DLD1 (cell line): ENCODE data around the gene TCERG1L.
"Not testable (repeated sequence)": the region's sequence is repeated elsewhere in the genome, so short reads cannot be mapped to it uniquely, and the experiment has no call there.

Source experiments
- in situ Hi-C: cut with HindIII; loops from 2 replicates; pipeline ENCODE4 v1.10.0; 2017; ENCODE audit warnings: low sequenced_read_pairs

The TCERG1L gene

DNA sequence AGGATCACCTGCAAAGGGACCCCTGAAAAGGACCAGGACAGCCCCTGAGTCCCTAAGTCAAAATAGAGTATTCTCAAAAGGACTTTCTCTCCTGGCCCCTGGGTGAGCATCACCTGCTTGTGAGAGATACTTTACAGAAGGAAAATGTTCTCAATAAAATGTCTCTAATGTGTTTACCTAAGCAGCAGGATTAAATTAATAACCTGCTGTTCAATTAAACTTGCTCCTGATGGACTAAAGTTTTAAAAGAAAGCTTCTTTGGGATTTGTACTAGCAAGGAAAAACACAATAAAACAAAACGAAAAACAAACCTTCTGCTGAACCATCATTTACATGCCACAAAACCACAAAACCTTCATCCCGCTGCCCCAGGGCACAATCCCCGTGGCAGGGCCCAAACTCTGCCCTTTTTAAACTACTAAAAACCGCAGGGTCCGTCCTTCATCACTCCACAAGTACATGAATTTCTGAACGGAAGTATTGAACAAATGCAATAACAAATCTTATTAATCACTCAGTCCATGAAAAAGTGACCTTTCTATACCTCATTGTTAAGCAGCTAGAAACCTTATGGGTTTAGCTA lies 197.7 kb downstream of the TCERG1L start:
- in situ Hi-C loops = no loop called here

DNA sequence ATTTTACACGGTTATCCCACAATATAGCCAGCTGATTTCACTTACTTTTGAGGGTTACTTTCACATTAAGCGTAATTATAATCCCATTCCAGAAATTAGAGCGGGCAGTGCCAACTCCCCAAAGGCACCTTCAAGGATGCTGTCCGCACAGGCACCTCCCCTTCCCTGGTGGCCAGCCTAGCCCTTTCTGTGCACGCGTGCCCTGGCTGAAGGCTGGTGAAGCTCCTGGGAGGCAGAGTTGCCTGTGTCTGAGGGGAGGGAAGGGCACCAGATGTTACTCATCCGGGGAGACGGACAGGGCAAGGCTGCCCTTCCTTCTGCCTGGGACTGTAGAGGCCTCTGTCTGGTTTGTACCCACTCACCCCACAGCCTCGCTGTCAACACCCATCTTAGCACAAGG lies 198.4 kb downstream of the TCERG1L start:
- in situ Hi-C loops = no loop called here

DNA sequence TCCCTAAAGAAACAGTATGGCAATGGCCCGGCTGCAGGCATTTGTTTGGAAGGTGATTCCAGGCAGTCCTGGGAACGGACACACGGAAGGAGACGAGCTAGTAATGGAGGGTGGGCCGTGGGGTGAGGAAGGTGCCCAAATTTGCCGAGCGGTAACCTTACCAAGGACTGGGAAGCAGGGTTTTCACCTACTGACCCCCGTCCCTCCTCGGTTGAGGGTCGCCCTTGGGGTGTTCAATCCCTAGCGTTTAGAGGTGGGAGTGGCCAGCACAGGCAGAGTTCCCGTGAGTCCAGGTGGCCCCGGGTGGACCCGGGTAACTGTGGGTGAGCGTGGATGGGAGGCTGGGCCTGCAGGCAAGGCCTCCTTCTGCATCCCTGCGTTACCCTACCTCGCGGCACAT lies 198.8 kb downstream of the TCERG1L start:
- in situ Hi-C loops = no loop called here

DNA sequence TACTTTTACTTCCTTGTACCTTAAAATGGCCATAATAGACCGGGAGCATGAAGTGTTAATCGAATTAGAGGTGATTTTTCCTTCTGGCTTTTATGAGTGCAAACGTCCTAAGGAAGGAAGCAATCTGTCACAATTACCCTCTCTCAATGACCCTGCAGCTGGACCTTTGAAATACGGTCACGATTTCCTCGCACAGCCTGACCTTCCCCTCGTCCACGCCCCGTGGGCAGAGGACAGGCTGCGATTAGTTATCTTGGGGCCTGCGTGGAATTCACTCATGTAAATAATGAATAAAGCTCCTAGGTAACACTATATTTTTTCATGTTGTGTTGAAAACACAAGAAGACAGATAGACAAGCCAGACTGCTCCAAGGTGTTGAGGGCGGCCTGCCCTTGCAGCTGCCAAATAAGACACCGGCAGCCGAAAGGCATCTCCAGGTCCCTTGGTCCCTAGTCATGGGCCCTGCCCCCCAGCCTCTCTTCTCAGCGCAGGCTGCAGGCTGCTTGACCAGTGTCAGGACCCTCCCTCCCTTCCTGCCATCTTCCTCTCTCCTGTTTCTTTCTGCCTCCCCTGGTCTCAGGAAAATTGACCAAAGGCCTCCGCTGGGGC lies 199.9 kb downstream of the TCERG1L start:
- in situ Hi-C loops = no loop called here

DNA sequence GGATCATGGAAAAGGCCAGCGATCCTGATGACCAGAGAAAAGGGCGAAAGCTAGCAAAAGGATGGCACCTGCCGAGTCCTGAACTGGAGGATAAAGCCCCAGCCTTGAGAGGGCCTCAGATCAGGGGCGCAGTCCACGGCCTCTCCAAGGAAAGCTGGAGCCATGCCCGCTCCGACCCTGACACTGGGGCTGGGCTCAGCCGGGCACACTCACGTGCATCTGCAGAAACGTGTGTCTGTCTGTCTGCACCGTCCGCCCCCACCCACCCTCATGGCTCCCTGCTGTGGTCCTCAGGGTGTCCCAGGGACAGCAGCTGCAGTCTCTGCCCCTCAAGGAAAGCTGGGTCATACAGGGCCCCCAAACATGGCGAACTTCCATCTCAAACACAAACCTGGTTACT lies 200.5 kb downstream of the TCERG1L start:
- in situ Hi-C loops = no loop called here

DNA sequence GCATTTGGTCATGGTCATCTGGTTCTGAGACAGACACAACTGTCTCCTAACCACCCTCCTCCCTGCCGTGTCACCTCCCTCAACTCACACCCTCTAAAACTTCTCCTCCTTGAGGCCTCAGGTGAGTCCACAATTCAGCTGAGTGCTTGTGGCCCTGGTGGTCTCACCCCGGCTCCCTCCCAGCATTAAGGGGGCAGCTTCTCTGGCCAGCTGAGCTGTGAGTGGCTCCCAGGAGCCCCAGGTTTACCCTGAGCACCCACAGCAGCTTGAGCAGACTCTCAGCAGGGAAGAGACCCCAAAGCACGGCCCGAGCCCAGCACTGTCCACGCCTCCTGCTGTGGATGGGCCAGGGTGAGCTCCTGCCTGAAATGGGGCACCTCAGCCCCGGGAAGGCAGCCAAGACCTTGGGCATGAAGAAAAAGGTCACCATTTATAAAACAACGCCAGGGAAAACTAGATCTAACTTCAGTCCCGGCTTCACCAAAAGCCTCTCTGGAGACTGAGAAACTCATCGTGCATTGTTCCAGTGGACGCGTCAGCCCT lies 201.2 kb downstream of the TCERG1L start:
- in situ Hi-C loops = no loop called here

DNA sequence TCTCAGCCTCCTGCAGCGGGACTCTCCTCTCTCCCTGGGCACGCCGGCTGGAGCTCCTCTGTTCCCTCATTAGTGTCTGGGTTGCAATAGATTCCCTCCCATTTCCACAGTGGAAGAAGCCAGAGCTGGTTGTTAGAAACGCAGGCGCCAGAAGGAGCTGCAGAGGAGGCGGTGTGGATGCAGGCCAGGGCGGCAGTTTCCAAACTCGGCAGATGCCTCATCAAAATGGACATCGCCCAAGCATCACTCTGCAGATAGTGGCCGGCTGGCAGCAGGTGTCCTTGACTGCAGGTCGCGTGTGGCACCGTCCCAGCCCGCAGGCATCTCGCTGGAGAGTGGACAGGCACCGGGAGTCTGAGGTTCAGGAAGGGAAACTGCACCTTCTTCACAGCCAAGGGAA lies 201.8 kb downstream of the TCERG1L start:
- in situ Hi-C loops = no loop called here

DNA sequence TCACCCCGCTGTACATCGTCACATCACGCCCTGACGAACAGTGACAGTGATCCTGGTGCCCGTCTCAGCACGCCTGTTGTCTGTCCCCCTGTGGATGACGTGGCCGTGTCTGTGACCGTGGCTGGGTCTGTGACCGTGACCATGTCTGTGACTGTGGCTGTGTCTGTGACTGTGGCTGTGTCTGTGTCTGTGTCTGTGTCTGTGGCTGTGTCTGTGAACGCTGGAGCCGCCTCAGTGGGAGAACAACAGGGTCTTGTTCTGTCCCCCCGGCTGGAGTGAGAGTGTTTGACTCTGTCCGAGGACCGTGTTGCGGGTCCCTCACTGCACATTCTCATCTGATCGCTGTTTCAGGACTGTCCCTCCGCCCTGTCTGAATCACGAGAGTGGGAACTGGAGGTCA lies 202.2 kb downstream of the TCERG1L start:
- in situ Hi-C loops = no loop called here

DNA sequence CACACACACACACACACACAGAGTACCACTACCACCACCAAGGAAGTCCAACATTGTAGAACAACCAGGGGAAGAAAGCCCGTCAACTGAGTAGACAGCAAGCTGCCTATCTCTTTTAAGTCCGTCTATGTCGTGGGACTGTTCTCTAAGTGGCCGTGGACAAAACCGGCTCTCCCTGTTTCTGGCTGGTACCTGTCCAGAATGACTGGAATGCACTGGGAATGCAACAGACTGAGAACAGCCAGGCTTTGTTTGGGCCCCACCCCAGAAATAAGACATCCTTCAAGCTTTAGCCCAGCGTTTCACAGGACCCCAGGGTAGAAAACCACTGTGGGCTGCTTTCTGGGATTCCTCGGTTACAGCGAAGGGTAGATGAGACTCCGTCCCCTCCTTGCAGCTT lies 203.6 kb downstream of the TCERG1L start:
- in situ Hi-C loops = no loop called here

DNA sequence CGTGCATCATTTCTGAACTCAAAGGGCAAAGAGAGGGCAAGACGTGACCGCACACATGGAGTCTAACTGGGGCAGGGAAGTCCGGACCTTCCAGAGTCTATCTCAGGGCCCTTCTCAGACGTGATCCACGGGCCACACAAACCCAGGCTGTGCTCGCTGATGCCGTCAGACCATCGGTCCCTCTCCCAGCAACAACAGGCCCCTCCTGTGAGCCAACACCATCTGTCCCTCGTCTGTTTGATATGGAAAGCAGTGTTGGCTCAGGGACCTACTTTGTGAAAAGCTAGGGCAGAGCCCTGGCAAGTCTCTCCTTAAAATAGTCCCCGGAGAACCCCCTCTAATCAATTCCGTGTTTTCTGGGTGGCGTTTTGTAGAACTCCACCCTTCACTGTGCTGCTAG lies 208.8 kb downstream of the TCERG1L start:
- in situ Hi-C loops = no loop called here

DNA sequence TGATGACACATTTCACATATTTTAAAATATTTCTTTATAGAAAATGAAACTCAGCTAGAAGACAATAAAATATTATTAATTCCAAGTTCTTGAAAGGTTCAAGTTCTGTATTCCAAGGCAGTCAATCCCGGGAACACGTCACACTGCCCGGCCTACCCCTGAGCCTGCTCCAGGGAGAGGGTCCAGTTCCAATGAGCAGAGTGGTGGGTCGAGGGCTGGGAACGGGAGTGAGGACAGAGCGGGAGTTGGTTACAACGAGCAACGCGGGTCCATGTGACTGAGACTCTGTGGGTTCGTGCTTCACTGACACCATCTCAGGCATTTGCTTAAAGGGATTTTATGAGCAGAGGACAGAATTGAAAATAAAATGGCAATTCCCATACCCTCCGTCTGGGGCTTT lies 209.4 kb downstream of the TCERG1L start:
- in situ Hi-C loops = no loop called here

DNA sequence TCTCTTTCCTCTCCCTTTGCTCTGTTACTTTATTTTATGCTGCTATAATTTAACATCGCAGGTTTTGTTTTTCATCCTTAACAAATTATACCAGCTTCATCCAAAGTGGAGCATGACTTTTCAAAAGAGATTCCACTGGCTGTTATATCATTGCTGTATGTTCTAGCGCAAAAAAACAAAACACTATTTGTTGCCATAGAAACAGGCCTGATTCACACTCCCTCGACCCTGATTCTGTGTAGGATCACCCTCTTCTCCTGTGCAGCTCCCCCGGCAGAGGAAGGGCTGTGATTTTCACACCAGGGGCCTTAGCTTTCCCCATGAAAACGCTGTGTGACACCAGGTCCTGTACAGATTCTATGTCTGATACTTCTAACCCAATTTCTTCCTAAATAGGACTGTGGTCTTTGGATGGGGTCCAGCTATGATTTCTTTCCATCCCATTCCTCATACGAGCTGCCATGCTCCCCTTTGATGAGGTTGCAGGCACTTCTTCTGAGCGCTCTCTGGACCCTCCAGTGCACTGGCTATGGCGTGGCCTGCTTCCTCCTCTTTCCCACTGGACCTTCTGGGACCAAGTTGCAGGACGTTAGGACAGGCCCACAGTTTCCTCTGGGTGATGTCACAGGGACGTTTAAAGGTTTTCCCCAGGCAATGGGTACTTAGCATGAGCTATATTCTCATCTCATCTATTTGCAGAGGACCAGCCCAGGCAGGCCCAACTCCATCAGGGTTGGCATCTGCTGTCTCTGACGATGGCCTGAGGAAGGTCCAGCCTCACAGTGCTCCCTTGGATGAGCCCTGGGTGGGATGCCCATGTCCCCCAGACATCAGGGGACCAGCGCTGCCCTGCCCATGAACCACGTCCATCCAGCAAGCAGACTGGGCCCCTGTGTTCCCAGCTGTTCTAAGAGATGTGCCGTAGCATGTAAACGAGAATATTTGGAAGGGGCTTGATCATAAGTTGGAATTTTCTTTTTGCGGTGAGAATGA lies 210.8 kb downstream of the TCERG1L start:
- in situ Hi-C loops = not testable (repeated sequence)

DNA sequence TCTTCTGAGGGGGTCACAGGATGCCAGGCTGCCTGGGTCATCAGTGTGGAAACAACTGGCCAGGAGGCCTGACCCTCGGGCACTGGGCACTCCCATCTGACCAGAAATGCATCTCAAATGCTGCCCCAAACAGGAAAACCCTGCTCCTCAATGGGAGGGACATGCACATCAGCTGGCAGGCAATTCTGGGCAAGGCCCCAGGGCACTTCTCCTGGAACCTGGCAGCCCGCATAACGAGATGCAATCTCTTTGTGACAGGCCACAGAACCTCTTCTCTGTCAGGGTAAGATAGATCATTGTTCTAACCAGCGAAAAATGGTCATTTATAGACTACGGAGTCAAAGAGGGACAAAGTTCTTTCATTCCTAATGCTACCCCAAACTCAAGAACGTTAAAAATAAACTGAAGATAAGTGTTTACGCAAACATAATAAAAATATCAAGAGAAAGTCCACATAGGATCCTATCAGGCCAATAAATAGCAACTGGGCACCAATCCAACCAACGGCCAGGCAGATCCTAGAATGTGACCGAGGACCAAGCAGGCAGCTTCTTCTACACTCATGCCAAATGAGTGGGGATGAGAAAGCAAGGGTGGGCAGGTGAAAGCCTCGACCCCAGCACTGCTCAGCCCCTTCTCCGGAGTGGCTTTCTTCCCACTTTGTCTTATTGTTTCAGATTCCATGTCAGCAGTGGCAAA lies 212.3 kb downstream of the TCERG1L start:
- in situ Hi-C loops = no loop called here

DNA sequence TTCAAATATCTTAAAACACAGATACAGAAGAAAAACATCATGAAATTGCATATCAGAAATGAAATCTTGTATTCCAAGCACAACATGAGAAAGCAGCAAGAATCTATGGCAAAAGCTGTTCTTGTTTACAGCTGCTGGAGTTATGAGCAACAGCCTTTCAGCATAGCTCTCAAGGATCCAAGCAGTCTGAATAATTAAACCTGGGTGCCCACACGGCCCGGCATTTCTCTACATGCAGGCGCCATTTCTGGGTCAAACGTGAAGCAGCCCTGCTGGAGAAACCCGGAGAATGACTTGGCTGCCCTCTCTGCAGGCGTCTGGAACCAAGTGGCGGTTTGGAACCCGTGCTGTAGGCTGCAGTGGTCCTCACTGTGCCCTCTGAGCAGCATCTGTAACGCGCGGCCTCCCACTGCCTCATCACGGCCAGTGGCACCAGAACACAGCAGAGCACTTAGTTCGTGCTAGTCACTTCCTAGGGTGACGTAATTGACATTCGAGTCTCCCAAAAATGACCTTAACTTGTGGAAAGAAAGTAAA lies 213.0 kb downstream of the TCERG1L start:
- in situ Hi-C loops = no loop called here

DNA sequence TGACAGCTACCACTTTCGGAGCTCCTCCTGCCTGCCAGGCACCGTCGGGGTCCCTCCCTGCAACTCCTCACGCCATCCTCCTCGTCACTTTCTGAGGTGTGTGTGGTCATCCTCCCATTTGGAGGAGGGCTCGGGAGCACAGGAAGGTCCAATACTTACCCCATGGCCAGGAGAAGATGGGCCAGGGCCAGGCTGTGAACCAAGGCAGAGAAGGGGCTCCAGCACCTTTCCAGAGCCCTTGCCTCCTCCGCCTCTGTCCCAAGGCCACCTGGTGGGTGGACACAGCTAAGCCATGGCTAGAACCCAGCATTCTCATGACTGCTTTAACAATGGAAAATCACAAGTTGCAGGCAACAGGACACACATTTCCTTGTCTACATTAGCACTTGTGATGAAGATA lies 215.5 kb downstream of the TCERG1L start:
- in situ Hi-C loops = no loop called here

DNA sequence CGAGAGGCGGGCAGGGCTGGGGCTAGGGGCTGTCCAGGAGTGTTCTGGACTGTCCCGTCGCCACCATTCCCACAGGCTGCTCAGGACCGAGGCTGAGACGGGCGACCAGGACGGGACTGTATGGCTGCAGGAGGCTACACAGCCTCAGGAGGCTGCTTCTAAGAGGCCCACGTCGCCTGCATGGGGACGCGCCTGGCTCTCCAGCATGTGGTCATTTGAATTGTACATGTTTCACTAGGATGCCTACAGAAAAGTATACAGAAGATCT lies 216.3 kb downstream of the TCERG1L start:
- in situ Hi-C loops = no loop called here

DNA sequence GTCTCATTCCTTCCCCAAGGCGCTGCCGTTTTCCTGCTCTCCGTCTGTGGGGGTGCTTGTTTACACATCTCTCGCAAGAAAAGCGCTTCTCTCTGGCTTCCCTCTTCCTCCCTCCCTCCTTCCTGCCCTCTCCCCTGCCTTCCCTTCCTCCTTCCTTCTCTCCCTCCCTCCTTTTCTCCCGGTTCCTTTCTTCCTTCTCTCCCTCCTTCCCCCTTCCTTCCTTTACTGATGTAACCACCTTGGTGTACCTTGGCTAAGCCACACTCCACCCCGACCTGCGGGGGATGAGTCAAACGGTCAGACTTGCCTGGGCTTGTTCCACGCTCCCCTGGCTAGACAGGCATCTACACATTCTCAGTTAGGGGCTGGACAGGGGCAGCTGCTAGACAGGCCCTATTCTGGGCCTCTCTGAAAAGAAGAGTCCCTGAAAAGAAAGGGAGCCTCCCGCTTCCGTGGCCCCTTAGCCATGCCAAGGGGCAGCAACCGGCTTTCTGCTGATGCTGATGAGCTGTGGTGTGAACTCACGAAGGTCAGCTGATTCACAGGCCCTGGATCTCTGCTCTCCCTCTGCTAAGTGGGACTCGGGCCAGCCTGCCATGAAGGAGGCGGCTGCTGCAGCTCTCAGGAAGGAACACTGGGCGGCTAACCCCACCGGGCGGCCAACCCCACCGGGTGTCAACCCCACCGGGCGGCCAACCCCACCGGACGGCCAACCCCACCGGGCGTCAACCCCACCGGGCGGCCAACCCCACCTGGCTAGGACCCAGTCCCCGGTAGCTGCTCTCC lies 216.8 kb downstream of the TCERG1L start:
- in situ Hi-C loops = no loop called here

DNA sequence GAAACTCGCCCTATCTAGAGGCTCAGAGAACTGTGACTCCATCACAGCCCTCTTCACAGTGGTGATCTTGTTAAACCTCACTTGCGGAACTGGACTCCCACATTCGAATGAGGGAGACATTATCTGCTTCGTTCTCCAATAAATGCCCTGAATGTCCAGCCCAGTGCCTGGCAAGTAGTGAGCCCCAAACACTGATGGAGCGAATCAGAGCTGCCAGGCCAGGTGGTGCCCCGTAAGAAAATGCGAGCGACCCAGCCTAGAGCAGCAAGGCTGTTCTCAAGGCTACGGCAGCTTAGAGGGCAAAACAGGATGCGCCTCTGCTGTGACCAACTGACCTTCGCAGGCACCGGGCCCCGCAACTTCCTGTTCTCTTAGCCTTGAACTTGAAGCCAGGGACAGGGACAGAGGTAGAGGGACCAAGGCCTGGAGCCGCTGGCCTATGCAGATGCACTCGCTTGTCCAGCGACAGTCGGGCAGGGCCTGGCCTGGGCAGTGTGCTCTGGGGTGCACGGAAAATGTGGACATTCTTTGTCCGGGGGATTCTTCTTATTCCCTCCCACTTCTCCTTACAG lies 217.6 kb downstream of the TCERG1L start:
- in situ Hi-C loops = no loop called here

DNA sequence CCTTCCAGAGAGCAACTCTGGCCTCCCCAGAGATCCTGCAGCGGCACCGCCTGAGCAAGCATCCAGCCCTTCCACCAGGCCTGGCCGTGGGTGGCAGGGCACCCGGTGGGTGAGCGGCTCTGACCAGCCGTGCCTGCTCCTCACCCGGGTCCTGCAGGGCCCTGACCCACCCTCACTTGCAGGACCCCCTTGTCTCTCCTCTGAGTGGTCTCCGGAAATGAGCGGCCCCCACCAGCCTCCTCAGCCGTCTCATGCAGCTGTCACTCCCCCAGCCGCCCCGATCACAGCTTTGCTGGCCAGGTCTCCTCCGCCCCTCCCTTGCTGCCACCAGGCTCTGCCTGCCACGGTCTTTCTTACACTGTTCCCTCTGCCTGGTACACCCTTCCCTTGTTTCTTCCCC lies 218.2 kb downstream of the TCERG1L start:
- in situ Hi-C loops = no loop called here

DNA sequence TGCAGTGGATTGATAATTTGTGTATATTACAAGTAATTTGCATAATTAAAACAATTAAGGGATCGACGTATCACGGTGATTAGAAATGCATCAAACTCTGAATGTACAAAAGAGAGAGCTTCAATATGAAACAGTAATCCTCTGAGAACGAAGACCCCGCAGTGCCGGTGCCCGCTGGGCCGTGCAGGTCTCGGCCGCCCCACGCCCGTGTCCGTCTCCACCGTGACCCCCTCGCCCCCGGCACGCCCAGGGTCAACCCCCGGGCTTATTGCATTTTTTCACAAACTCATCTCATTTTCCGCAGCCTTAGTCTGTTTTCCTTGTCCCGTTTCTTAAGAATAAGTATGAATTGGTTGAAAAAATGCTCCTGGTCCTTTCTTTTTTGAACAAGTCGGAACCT lies 218.6 kb downstream of the TCERG1L start:
- in situ Hi-C loops = no loop called here
